Activated B cell treated with CpG ODN at 0.5 μM for 24 hours (primary cell): Measurements from ENCODE around the gene SCARB1. TPM values are rescaled to one million over a fixed set of nuclear protein-coding genes. Genes with fewer than 3 reads are reported as not detected.

Experiments used
- ATAC-seq: fragments of 200-7000 bp; cut with Tn5 transposase; one replicate; pipeline ENCODE4 v1.10.0; 2021; ENCODE audit warnings: low read depth, mild to moderate bottlenecking, moderate library complexity
- CTCF ChIA-PET: fragments of 350-600 bp; sonication (Branson Sonifier 250); formaldehyde crosslinking; loops from one replicate; lab custom pipeline; 2021; ENCODE audit warnings: antibody characterized with exemption; lab: Charles Lee
- POLR2A ChIA-PET: fragments of 350-600 bp; sonication (Branson Sonifier 250); formaldehyde crosslinking; loops from one replicate; lab custom pipeline; 2021; ENCODE audit warnings: antibody characterized with exemption; lab: Charles Lee
- DNase-seq: peaks from one replicate; pipeline ENCODE4 v3.0.0; 2022
- H3K27ac Mint-ChIP-seq: one replicate; pipeline ENCODE4 v1.8.0; 2020; ENCODE audit warnings: mixed read lengths
- H3K27me3 Mint-ChIP-seq: one replicate; pipeline ENCODE4 v1.8.0; 2021; ENCODE audit warnings: mixed read lengths
- H3K36me3 Mint-ChIP-seq: one replicate; pipeline ENCODE4 v1.8.0; 2021; ENCODE audit warnings: low read depth, mixed read lengths
- H3K4me1 Mint-ChIP-seq: one replicate; pipeline ENCODE4 v1.8.0; 2021; ENCODE audit warnings: mixed read lengths
- H3K4me3 Mint-ChIP-seq: one replicate; pipeline ENCODE4 v1.8.0; 2020; ENCODE audit warnings: mild to moderate bottlenecking, mixed read lengths
- H3K9me3 Mint-ChIP-seq: one replicate; pipeline ENCODE4 v1.8.0; 2020; ENCODE audit warnings: mixed read lengths
- CTCF ChIP-seq: fragments of 200-600 bp; IDR thresholded peaks from one replicate; pipeline ENCODE4 v1.8.0; 2022; ENCODE audit warnings: antibody characterized with exemption, mild to moderate bottlenecking
- intact Hi-C: fragments of 100-400 bp; cut with micrococcal nuclease; formaldehyde crosslinking; loops from one replicate; pipeline ENCODE4 v1.15.1; 2024
- total RNA-seq: library from RNA; stranded (reverse); gene quantifications from 2 replicates; pipeline ENCODE4 v1.2.3, GENCODE V29; 2022

Gene SCARB1
- total RNA-seq, 1 donor from 2014 or later = 39.3 TPM

GRCh38 chr12:124742111-124742510 lies 121.6 kb downstream of the SCARB1 start:
- peaks cover 2% of the 10 kb centered on the region for H3K9me3 Mint-ChIP-seq
- H3K27me3 Mint-ChIP-seq = peaks cover 36% of the 10 kb centered on the region
- H3K4me1 Mint-ChIP-seq = peaks cover 11% of the 10 kb centered on the region
- TF ChIP-seq CTCF = no peak
- H3K27ac Mint-ChIP-seq = no peak overlapping the region
- no peak overlapping the region for H3K4me3 Mint-ChIP-seq
- intact Hi-C loops = no loop called here
- no peak for DNase-seq
- no peaks in the 10 kb centered on the region for H3K36me3 Mint-ChIP-seq
- ATAC-seq = no peak
- POLR2A ChIA-PET = no interaction called here
- CTCF ChIA-PET = no interaction called here

- H3K27ac Mint-ChIP-seq = no peak overlapping the region
- intact Hi-C loops = no loop called here
- DNase-seq (no peak), ATAC-seq (no peak)
- no peak overlapping the region for H3K4me3 Mint-ChIP-seq
- TF ChIP-seq CTCF = no peak
- CTCF ChIA-PET = no interaction called here
- H3K36me3 Mint-ChIP-seq = no peaks in the 10 kb centered on the region
- H3K9me3 Mint-ChIP-seq = peaks cover 2% of the 10 kb centered on the region
- peaks cover 6% of the 10 kb centered on the region for H3K4me1 Mint-ChIP-seq
- POLR2A ChIA-PET = no interaction called here
- H3K27me3 Mint-ChIP-seq = peaks cover 32% of the 10 kb centered on the region
These were observed 122.5 kb downstream of the SCARB1 start for GRCh38 chr12:124741211-124741610.

GRCh38 chr12:124740691-124741137 lies 123.0 kb downstream of the SCARB1 start:
- intact Hi-C loops = no loop called here
- ATAC-seq (no peak), DNase-seq (no peak)
- no peak overlapping the region for H3K4me3 Mint-ChIP-seq
- H3K27me3 Mint-ChIP-seq = peaks cover 29% of the 10 kb centered on the region
- ChIA-PET POLR2A (no interaction called here), CTCF (no interaction called here)
- peaks cover 2% of the 10 kb centered on the region for H3K9me3 Mint-ChIP-seq
- no peak overlapping the region for H3K27ac Mint-ChIP-seq
- peaks cover 3% of the 10 kb centered on the region for H3K4me1 Mint-ChIP-seq
- no peaks in the 10 kb centered on the region for H3K36me3 Mint-ChIP-seq
- TF ChIP-seq CTCF = no peak

- intact Hi-C loops = no loop called here
- H3K36me3 Mint-ChIP-seq = no peaks in the 10 kb centered on the region
- no peaks in the 10 kb centered on the region for H3K4me1 Mint-ChIP-seq
- ChIA-PET POLR2A (no interaction called here), CTCF (no interaction called here)
- peaks cover 2% of the 10 kb centered on the region for H3K9me3 Mint-ChIP-seq
- H3K27me3 Mint-ChIP-seq = peaks cover 23% of the 10 kb centered on the region
- ATAC-seq = no peak
- TF ChIP-seq CTCF = no peak
- no peak overlapping the region for H3K27ac Mint-ChIP-seq
- no peak for DNase-seq
- H3K4me3 Mint-ChIP-seq = no peak overlapping the region
These were observed 123.6 kb downstream of the SCARB1 start for GRCh38 chr12:124739953-124740561.

- Mint-ChIP-seq H3K27me3 (peaks cover 21% of the 10 kb centered on the region), H3K27ac (no peak overlapping the region), H3K4me3 (no peak overlapping the region), H3K36me3 (no peaks in the 10 kb centered on the region), H3K9me3 (no peaks in the 10 kb centered on the region), H3K4me1 (no peaks in the 10 kb centered on the region)
- intact Hi-C loops = no loop called here
- ATAC-seq = no peak
- DNase-seq = no peak
- no peak for TF ChIP-seq CTCF
- ChIA-PET POLR2A (no interaction called here), CTCF (no interaction called here)
These were observed 124.8 kb downstream of the SCARB1 start for GRCh38 chr12:124738636-124739467.
